NCI-H510A treated with DMSO at 0.1 percent for 48 hours (cell line): ENCODE data around the gene HAP1.

Source experiments
- DNase-seq: peaks from one replicate; lab custom pipeline; 2025; lab: John Stamatoyannopoulos, UW

The HAP1 gene

DNA sequence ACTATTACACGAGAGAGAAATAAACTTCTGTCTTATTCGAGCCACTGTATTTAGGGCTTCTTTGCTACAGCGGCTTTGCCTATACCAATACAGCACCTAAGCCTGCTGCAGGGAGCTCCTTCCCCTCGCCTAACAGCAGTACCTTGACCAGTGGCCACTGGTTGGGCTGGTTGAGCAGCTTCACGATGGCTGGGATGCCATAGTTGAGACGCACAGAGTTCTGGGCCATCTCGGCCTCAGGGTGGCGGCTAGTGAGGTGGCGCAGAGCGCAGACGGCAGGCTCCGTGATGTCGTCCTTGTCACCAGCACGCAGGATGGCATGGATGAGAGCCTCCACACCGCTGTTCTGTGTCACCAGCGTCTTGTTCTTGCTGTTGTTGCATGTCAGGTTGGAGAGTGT, 28.4 kb upstream of the HAP1 start:
- DNase-seq, result no peak

DNA sequence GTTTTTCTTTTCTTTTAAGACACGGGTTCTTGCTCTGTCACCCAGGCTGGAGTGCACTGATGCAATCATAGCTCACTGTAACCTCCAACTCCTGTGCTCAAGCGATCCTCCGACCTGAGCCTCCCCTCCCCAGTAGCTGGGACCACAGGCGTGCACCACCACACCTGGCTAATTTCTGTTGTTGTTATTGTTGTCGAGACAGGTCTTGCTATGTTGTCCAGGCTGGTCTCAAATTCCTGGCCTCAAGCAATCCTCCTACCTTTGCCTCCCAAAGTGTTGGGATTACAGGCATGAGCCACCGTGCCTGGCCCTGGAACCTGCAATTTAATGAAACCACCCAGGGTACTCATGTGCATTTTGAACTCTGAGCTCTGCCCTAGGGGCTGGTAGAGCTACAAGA, 27.9 kb upstream of the HAP1 start:
- no peak for DNase-seq

- DNase-seq, result no peak
Measured at GRCh38 chr17:41760878-41761277, 26.4 kb upstream of the HAP1 start.

- no peak for DNase-seq
Measured at GRCh38 chr17:41758601-41759000, 24.2 kb upstream of the HAP1 start.

DNA sequence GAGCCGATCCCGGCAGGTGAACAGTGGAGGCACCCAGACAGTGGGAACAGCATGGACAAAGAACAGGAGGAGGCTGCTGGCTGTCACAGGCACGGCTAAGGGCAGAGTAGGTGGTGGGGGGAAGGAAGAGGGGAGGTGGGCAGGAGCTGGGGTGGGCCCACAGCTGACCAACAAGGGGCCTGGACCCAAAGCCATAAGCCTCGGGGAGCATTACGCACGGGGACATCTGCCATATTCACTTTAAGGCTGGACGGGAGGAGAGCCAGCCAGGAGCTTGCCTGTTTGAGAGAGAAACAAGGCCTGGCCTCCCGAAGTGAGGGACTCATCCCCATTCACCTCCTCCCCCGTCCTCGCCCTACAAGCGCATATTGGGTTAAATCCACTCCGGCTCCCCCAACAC, 19.6 kb upstream of the HAP1 start:
- no peak for DNase-seq

- no peak for DNase-seq
Measured at GRCh38 chr17:41751288-41751687, 16.8 kb upstream of the HAP1 start.

DNA sequence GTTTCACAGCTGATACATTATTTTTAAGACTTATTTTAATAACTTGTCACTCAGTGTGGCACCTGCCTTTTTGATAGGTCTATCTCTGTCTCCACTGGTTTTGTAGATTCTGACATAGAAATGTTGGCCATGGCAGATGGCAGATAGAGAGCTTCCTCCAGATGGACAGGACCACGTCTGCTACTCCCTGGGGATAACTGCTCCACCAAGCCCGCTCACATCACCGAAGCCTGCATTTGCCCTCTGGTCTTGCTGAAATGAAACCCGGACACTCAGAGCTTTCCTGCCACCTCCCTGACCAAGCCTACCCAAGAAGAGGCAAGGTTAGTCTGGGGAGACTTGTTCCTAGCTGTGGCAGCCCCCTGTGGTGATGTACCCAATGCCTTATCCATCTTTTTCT, 16.4 kb upstream of the HAP1 start:
- DNase-seq, result no peak

DNA sequence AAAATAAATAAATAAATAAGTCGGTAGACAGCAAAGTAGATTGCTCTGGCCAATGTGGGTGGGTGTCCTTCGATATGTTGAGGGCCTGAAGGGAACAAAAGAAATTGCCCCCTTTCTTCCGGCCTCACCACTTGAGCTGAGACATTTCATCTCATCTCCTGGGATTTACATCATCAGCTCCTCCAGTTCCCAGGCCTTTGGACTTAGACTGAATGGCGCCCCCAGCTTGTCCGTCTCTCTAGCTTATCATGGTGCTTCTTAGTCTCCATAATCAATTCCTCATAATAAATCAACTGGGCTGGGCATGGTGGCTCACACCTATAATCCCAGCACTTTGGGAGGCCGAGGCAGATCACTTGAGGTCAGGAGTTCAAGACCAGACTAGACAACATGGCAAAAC, 13.8 kb upstream of the HAP1 start:
- no peak for DNase-seq

GRCh38 chr17:41741709-41742108, 7.3 kb upstream of the HAP1 start:
- DNase-seq, result no peak

- no peak for DNase-seq
Measured at GRCh38 chr17:41740506-41740905, 6.1 kb upstream of the HAP1 start.

GRCh38 chr17:41739661-41740352, 5.4 kb upstream of the HAP1 start:
- peak; percentile 45 for DNase-seq

- DNase-seq, result no peak
Measured at GRCh38 chr17:41738801-41739112, 4.3 kb upstream of the HAP1 start.

- DNase-seq, result peak; percentile 91
Measured at GRCh38 chr17:41738077-41738800, 3.8 kb upstream of the HAP1 start.

DNA sequence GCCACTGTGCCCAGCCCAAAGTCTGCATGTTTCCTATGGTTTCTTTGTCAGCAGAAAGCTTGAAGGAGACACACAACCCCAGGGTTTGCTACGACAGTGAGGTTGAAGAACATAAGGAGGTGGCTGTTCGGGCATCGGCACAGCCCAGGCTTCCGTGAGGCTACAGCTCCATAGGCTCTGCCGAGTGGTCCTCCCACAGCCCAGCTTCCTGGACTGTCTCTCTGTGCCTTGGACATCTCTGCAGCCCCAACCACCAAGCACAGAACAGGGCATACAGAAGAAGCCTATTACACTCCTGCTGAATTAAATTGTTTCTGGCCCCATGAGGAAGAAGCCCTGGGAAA, 3.2 kb upstream of the HAP1 start:
- no peak for DNase-seq

- DNase-seq, result no peak
Measured at GRCh38 chr17:41736983-41737679, 2.7 kb upstream of the HAP1 start.

GRCh38 chr17:41735744-41736143, 1.3 kb upstream of the HAP1 start:
- no peak for DNase-seq

DNA sequence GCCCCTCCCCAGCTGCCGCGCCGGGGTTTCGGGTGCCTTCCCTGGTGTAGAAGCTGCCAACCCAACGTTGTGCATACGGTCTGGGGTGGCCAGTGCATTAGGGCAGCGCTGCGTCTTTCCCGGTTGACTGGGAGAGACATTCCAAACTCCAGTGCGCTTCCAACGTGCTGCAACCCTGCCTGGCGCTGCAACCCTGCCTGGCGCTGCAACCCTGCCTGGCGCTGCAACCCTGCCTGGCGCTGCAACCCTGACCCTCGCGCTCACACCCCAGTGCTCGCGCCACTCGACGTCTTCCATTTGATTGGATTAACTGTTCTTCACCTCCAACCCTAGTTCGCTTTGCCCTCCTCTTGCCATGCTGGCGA, 488 bp upstream of the HAP1 start:
- DNase-seq, result no peak

DNA sequence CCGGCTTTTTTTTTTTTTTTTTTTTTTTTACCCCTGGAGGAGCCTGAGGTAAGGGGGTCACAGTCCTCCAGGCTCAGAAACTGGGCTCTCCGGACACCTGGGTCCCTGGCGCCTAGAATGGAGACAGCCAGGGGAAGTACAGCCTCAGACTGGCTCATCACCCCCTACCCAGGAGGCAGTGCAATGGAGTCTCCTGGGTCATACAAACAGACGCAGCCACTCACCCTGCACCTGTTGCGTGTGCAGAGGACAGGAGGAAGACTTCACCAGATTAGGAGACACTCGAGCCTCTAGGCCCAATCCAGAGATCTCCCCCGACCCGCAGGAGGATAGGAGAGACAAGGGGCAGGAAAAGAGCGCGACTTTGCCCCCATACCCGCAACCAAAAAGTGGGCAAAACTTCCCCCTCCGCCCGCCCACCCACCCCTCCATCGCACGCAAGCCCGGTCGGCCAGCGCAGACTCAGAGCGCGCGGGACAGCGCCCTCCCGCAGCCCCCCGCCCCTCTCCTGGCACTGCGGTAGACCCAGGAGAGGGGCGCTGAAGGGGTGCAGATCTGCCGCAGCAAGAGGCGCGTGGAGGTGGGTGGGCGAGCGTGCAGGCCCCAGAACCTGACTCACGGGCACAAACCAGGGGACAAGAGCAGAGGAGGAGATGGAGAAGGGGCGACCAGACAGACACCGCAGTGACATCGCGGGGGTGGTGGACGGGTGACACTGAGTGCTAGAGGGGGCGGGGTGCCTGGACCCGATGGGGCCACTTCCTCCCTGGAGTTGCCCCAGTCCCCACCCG, 900 bp downstream of the HAP1 start:
- DNase-seq, result no peak

DNA sequence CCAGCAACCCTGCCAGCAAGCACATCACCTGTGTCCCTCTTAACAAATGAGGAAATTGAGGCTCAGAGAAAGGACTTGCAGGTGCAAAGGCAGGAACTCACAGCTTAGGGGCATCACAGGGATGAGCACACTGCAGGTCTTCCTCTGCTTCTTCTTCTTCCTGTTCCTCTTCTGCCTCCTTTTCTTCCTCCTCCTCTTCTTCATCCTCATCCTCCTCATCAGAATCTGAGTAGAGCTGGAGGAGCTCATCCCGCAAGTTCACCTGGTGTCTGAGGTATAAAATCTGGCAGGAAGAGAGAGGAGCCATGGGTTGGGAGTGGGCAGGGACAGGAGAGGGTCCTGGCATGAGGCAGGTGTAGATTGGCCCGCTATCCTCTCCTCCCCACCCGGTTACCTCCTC, 2.6 kb downstream of the HAP1 start:
- no peak for DNase-seq

- no peak for DNase-seq
Measured at GRCh38 chr17:41730479-41730878, 4.0 kb downstream of the HAP1 start.

- no peak for DNase-seq
Measured at GRCh38 chr17:41728056-41728455, 6.4 kb downstream of the HAP1 start.

DNA sequence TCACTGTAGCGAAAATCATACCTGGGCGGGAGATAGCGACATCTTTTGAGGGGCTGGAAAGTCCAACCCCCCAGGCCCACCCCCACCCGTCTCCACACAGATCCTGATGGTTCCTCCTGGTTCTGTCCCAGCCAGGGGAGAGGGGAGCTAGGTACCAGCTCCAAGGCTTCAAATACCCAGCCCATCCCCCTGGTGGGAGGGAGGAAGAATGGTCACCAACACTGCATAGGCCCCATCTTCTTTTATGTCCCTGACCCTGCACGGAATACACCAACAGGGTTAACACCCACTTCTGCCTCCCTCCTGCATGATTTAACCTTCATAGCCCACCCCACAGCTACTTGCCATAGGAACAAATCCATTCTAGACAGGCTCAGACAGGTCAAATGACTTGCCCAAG, 9.3 kb downstream of the HAP1 start:
- no peak for DNase-seq
